Cardiac fibroblast (primary cell): Measurements from ENCODE around the gene LRRFIP2.
A peak's percentile ranks its signal among the peaks of the same experiment; 100 is the strongest.
"Not testable (repeated sequence)": the region's sequence is repeated elsewhere in the genome, so short reads cannot be mapped to it uniquely, and the experiment has no call there.

ENCODE experiments used
- DNase-seq, 2 donors: peaks; one replicate each; pipeline versions ENCODE4 v3.0.0 to v3.0.0-alpha.2; 2010; ENCODE audit warnings: low read depth in 2 of 2
- H3K4me3 ChIP-seq, 2 donors: replicated peaks in 1 of 2; 1 replicate in 1 of 2; 2 replicates in 1 of 2; pipeline ENCODE4 v1.5.1; 2011; ENCODE audit warnings: low read depth in 2 of 2, low read length in 2 of 2, mild to moderate bottlenecking in 2 of 2, moderate library complexity in 1 of 2
- CTCF ChIP-seq: IDR thresholded peaks from one replicate; pipeline ENCODE4 v1.5.1; 2011; ENCODE audit warnings: low read depth, mild to moderate bottlenecking, low read length, inconsistent platforms

LRRFIP2 gene

GRCh38 chr3:37217098-37217849 lies 42.9 kb upstream of the LRRFIP2 start:
- no peak for DNase-seq
- H3K4me3 ChIP-seq = no peak overlapping the region

DNA sequence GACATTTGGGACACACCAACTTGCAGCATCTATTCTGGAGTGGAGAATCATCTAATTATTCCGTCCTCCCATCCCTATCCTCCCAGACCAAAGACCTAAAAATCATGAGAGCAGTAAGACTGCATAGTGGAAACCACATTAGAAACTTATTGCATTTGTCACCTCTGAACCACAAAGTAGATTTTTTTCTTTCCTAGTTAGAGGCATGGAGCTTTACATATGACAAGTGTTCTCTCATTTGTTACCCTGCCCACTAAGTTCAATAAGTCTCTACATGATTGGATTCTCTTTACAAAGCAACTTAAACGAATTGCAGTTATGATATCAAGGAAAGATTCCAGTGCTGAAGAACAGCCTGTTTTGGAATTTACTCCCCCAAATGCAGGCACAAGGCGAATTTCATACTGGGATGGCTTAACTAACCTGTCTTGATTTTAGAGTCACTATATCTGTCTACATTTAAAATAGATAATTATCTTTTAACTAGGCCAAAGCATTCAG lies 42.3 kb upstream of the LRRFIP2 start:
- no peak for DNase-seq
- no peak for TF ChIP-seq CTCF
- no peak overlapping the region for H3K4me3 ChIP-seq

More at GRCh38 chr3:37217098-37217849, 42.9 kb upstream of the LRRFIP2 start:
- TF ChIP-seq CTCF = no peak

DNA sequence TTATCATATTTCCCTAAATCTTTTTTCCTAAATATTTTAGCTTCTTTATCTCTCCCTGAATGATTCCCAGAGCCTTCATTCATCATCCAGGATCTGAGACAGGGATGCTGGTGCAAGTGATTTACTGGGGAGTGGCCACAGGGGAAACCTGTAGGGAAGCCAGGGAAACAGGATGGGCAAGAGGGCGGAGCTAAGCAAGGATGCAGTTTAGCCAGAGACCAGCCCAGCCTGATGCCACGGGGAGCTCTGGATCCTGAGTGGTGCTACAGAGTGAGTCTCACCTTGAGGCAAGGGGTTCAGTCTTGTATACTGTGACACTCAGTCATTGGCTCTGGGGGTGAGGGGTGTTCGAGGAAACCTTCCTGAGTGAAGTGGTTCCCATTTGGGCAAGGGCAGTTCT lies 39.7 kb upstream of the LRRFIP2 start:
- no peak for TF ChIP-seq CTCF
- no peak overlapping the region for H3K4me3 ChIP-seq
- DNase-seq = no peak

DNA sequence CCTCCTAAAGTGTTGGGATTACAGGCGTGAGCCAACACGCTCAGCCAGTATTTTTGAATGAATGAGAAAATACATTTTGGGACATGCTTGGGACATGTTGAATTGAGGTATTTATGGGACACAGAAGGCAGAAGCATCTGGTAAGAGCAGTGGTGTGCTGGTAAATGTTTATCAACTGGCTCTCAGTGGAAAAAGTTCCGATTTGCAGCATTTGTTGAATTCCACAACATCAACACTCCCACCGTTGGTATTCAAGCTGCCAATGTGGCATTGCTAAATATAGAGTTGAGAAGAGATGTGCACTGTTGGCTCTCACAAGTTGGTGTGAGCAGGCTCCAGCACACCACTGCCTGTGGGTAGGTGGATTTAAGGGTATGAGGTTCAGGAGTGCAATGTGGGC lies 35.8 kb upstream of the LRRFIP2 start:
- peak in 1 of 2 donors; percentile 59 for DNase-seq
- TF ChIP-seq CTCF = no peak
- no peak overlapping the region for H3K4me3 ChIP-seq

DNA sequence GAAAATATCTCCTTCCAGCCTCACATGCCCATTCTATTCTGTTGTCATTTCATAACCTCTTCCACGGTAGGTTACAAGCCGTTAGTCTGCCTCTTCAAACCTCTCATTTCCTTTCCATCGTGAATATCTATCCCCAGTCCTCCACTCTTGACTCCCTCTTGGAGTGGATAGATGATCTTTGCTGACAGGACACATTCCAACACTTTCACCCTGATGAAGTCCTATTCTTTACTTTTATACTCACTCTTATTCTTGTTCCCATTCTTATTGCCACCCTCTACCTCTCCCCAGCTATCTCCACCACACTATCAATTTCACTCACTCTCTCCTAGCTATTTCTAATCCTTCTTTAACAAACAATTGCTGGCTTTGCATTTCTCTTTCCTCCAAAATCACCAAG lies 34.2 kb upstream of the LRRFIP2 start:
- not testable (repeated sequence) for H3K4me3 ChIP-seq, DNase-seq

GRCh38 chr3:37208008-37208407 lies 33.6 kb upstream of the LRRFIP2 start:
- H3K4me3 ChIP-seq, DNase-seq: not testable (repeated sequence)

- H3K4me3 ChIP-seq = not testable (repeated sequence)
- DNase-seq = peak in 1 of 2 donors; percentile 74
Observed at GRCh38 chr3:37206041-37206440, 31.7 kb upstream of the LRRFIP2 start.

GRCh38 chr3:37204314-37204713 lies 29.9 kb upstream of the LRRFIP2 start:
- TF ChIP-seq CTCF = no peak
- no peak for DNase-seq
- no peak overlapping the region for H3K4me3 ChIP-seq
